ENCODE results near the gene BARHL2.

- no peak for TF ChIP-seq POLR2A (IDR thresholded peaks at IDR 0.05; ENCODE audit: borderline replicate concordance, extremely low read depth, insufficient read depth, insufficient read length)
- no peak for TF ChIP-seq JUND (IDR thresholded peaks at IDR 0.05)
- no peak for TF ChIP-seq SP1 (IDR thresholded peaks at IDR 0.05; ENCODE audit: low read depth)
- no peak for TF ChIP-seq TCF7L2 (IDR thresholded peaks at IDR 0.05; ENCODE audit: borderline replicate concordance, extremely low read depth, insufficient read depth, insufficient read length)
- TF ChIP-seq ZBTB33 (IDR thresholded peaks at IDR 0.05; ENCODE audit: extremely low read depth, insufficient replicate concordance, low read length): no peak
- TF ChIP-seq SIN3A (IDR thresholded peaks at IDR 0.05; ENCODE audit: low read depth): no peak
- no peak for TF ChIP-seq SRF (IDR thresholded peaks at IDR 0.05; ENCODE audit: low read depth)
- TF ChIP-seq CTCF (IDR thresholded peaks at IDR 0.05 in 2 of 3, conservative IDR thresholded peaks at IDR 0.05 in 1 of 3; ENCODE audit: borderline replicate concordance in 1 of 3, insufficient read depth in 1 of 3, low read depth in 2 of 3, low read length in 2 of 3): peak in 2 of 3 experiments; percentile 58 to 66; a peak in 4 of 6 replicates
- no peak for TF ChIP-seq ZNF274 (IDR thresholded peaks at IDR 0.05; ENCODE audit: low read depth, low read length)
Observed at GRCh38 chr1:90723590-90724108, 6.5 kb upstream of the BARHL2 start.
